RWPE1 (cell line): ENCODE results near the gene FIBCD1.

Experiments used
- CTCF ChIA-PET: fragments of 350-600 bp; sonication (Branson Sonifier 250); formaldehyde crosslinking; extraction: SDS; loops from one replicate; lab custom pipeline; 2021; lab: Yijun Ruan, JAX
- POLR2A ChIA-PET: fragments of 400-600 bp; formaldehyde crosslinking; extraction: SDS; loops from one replicate; lab custom pipeline; 2020; ENCODE audit warnings: antibody characterized with exemption; ENCODE audit not compliant: low non-redundant PET; lab: Yijun Ruan, JAX
- DNase-seq: peaks from one replicate; pipeline ENCODE4 v3.0.0; 2012; ENCODE audit warnings: low spot score
- H3K27ac ChIP-seq: fragments of 450-650 bp; 2 replicates; pipeline ENCODE4 v1.5.1; 2017
- CTCF ChIP-seq: fragments of 450-650 bp; conservative IDR thresholded peaks from 2 replicates; pipeline ENCODE4 v1.5.1; 2017; ENCODE audit warnings: low read depth, mild to moderate bottlenecking

Gene FIBCD1

GRCh38 chr9:130930132-130930803 is 8.8 kb downstream of the FIBCD1 start:
- DNase-seq, result no peak
- H3K27ac ChIP-seq, result no peak overlapping the region
- no peak for TF ChIP-seq CTCF
- CTCF ChIA-PET, result interaction anchor here (0.5 to 1.5 kb wide), 5 partner anchors 34 to 251 kb away, joined by 3 to 5 read pairs (median 4); no protein-coding TSS in a partner anchor
- POLR2A ChIA-PET, result no interaction called here

- TF ChIP-seq CTCF, result no peak
- DNase-seq, result no peak
- peak overlapping the region; percentile 90 for H3K27ac ChIP-seq
- POLR2A ChIA-PET, result no interaction called here
- CTCF ChIA-PET, result interaction anchor here (0.5 to 1.5 kb wide), 5 partner anchors 33 to 252 kb away, joined by 3 to 5 read pairs (median 4); no protein-coding TSS in a partner anchor
Observed at GRCh38 chr9:130929571-130930038, 9.4 kb downstream of the FIBCD1 start.

- H3K27ac ChIP-seq, result peak overlapping the region; percentile 90
- CTCF ChIA-PET, result interaction anchor here (0.7 to 1.7 kb wide), 7 partner anchors 11 to 118 kb away, joined by 3 to 4 read pairs (median 3); no protein-coding TSS in a partner anchor
- DNase-seq, result peak; percentile 96
- TF ChIP-seq CTCF, result no peak
- POLR2A ChIA-PET, result interaction anchor here (0.8 kb wide), 1 partner anchor 15 kb away, joined by 3 read pairs; no protein-coding TSS in a partner anchor
Observed at GRCh38 chr9:130927995-130928900, 10.8 kb downstream of the FIBCD1 start.

- DNase-seq, result no peak
- CTCF ChIA-PET, result interaction anchor here (0.7 to 1.7 kb wide), 4 partner anchors 8 to 57 kb away, joined by 3 read pairs; no protein-coding TSS in a partner anchor
- POLR2A ChIA-PET, result interaction anchor here (0.8 kb wide), 1 partner anchor 14 kb away, joined by 3 read pairs; no protein-coding TSS in a partner anchor
- no peak for TF ChIP-seq CTCF
- peak overlapping the region; percentile 90 for H3K27ac ChIP-seq
Observed at GRCh38 chr9:130927338-130927737, 11.7 kb downstream of the FIBCD1 start.

- no peak overlapping the region for H3K27ac ChIP-seq
- DNase-seq, result no peak
- POLR2A ChIA-PET, result no interaction called here
- CTCF ChIA-PET, result interaction anchor here (0.6 kb wide), 1 partner anchor 13 kb away, joined by 3 read pairs; no protein-coding TSS in a partner anchor
- TF ChIP-seq CTCF, result no peak
Observed at GRCh38 chr9:130925050-130925678, 13.9 kb downstream of the FIBCD1 start.

GRCh38 chr9:130924448-130924788 is 14.6 kb downstream of the FIBCD1 start:
- TF ChIP-seq CTCF, result no peak
- H3K27ac ChIP-seq, result no peak overlapping the region
- ChIA-PET CTCF (no interaction called here), POLR2A (no interaction called here)
- no peak for DNase-seq
